Activated CD4-positive, alpha-beta T cell treated with anti-CD3 and anti-CD28 coated beads, Interleukin-2, Interleukin-6, amounts not matched to agents 100 ng/mL and 50 ng/mL, durations not matched to agents 16 hours and 8 hours (primary cell): ENCODE data around the gene DSG2.

ENCODE experiments used
- DNase-seq: peaks from one replicate; pipeline ENCODE4 v3.0.0-alpha.2; 2020

The DSG2 gene

GRCh38 chr18:31592506-31593157, 94.7 kb downstream of the DSG2 start:
- DNase-seq: no peak

- no peak for DNase-seq
Observed at GRCh38 chr18:31595121-31595771, 97.3 kb downstream of the DSG2 start.

GRCh38 chr18:31596081-31596872, 98.3 kb downstream of the DSG2 start:
- no peak for DNase-seq

DNA sequence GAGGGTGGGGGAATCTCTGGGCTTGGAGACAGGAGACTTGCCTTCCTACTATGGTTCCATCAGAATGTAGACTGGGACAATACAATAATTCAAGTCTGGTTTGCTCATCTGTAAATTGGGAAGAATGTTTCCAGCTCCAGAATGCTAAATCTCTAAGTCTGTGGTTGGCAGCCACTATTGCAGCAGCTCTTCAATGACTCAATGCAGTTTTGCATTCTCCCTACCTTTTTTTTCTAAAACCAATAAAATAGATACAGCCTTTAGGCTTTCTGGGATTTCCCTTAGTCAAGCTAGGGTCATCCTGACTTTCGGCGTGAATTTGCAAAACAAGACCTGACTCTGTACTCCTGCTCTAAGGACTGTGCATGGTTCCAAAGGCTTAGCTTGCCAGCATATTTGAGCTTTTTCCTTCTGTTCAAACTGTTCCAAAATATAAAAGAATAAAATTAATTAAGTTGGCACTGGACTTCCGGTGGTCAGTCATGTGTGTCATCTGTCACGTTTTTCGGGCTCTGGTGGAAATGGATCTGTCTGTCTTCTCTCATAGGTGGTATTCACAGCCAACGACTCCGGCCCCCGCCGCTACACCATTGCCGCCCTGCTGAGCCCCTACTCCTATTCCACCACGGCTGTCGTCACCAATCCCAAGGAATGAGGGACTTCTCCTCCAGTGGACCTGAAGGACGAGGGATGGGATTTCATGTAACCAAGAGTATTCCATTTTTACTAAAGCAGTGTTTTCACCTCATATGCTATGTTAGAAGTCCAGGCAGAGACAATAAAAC, 100.2 kb downstream of the DSG2 start:
- no peak for DNase-seq
